BLaER1 (cell line): ENCODE data around the gene EXOC3.

Source experiments
- H3K27ac ChIP-seq: shearing (Covaris generic); formaldehyde crosslinking; 2 replicates; pipeline ENCODE4 v1.8.1; 2022
- H3K27me3 ChIP-seq: shearing (Covaris generic); formaldehyde crosslinking; 2 replicates; pipeline ENCODE4 v1.8.1; 2022
- H3K36me3 ChIP-seq: shearing (Covaris generic); formaldehyde crosslinking; 2 replicates; pipeline ENCODE4 v1.8.1; 2022
- H3K4me1 ChIP-seq: shearing (Covaris generic); formaldehyde crosslinking; 2 replicates; pipeline ENCODE4 v1.8.1; 2022
- H3K4me2 ChIP-seq: shearing (Covaris generic); formaldehyde crosslinking; 2 replicates; pipeline ENCODE4 v1.8.1; 2022
- H3K4me3 ChIP-seq: shearing (Covaris generic); formaldehyde crosslinking; 2 replicates; pipeline ENCODE4 v1.8.1; 2022
- H3K9ac ChIP-seq: shearing (Covaris generic); formaldehyde crosslinking; 2 replicates; pipeline ENCODE4 v1.8.1; 2022
- H3K9me3 ChIP-seq: shearing (Covaris generic); formaldehyde crosslinking; 2 replicates; pipeline ENCODE4 v1.8.1; 2022
- H4K20me1 ChIP-seq: shearing (Covaris generic); formaldehyde crosslinking; 2 replicates; pipeline ENCODE4 v1.8.1; 2022
- Cebpa-rat ChIP-seq: shearing (Covaris generic); IDR thresholded peaks from 2 replicates; pipeline ENCODE4 v1.8.1; 2022

The EXOC3 gene

GRCh38 chr5:424301-425110, 18.5 kb upstream of the EXOC3 start:
- Histone ChIP-seq H4K20me1 (no peaks in the 10 kb centered on the region), H3K9ac (no peak overlapping the region), H3K4me3 (no peak overlapping the region), H3K9me3 (peaks cover 8% of the 10 kb centered on the region; the same call in 1 of the 2 replicates), H3K36me3 (peaks cover 4% of the 10 kb centered on the region; the same call in 1 of the 2 replicates), H3K27ac (peak overlapping the region; percentile 60), H3K4me2 (peak overlapping the region; percentile 66), H3K4me1 (peaks cover 52% of the 10 kb centered on the region), H3K27me3 (no peaks in the 10 kb centered on the region)
- TF ChIP-seq Cebpa-rat = no peak

GRCh38 chr5:425714-426113, 17.3 kb upstream of the EXOC3 start:
- Histone ChIP-seq H3K4me1 (peaks cover 61% of the 10 kb centered on the region), H3K9me3 (peaks cover 8% of the 10 kb centered on the region; the same call in 1 of the 2 replicates), H3K4me2 (peak overlapping the region; percentile 33; the same call in 1 of the 2 replicates), H3K4me3 (no peak overlapping the region), H3K36me3 (peaks cover 4% of the 10 kb centered on the region; the same call in 1 of the 2 replicates), H3K27me3 (no peaks in the 10 kb centered on the region), H3K9ac (no peak overlapping the region), H4K20me1 (no peaks in the 10 kb centered on the region), H3K27ac (no peak overlapping the region)
- TF ChIP-seq Cebpa-rat = no peak

GRCh38 chr5:426392-426976, 16.5 kb upstream of the EXOC3 start:
- Histone ChIP-seq H4K20me1 (no peaks in the 10 kb centered on the region), H3K27me3 (0 out of 2 replicates have a peak, but pooled peaks cover 3% of the 10 kb centered on the region), H3K27ac (no peak overlapping the region), H3K9ac (no peak overlapping the region), H3K36me3 (no peaks in the 10 kb centered on the region; the same call in 1 of the 2 replicates), H3K9me3 (peaks cover 1% of the 10 kb centered on the region; the same call in 1 of the 2 replicates), H3K4me1 (peaks cover 67% of the 10 kb centered on the region), H3K4me3 (no peak overlapping the region), H3K4me2 (no peak overlapping the region)
- no peak for TF ChIP-seq Cebpa-rat

GRCh38 chr5:427415-428087, 15.4 kb upstream of the EXOC3 start:
- Histone ChIP-seq H3K27me3 (0 out of 2 replicates have a peak, but pooled peaks cover 3% of the 10 kb centered on the region), H3K4me2 (no peak overlapping the region), H4K20me1 (no peaks in the 10 kb centered on the region)

GRCh38 chr5:428219-428618, 14.8 kb upstream of the EXOC3 start:
- Histone ChIP-seq H3K27ac (no peak overlapping the region), H3K36me3 (no peaks in the 10 kb centered on the region), H3K4me1 (peaks cover 67% of the 10 kb centered on the region), H3K27me3 (0 out of 2 replicates have a peak, but pooled peaks cover 3% of the 10 kb centered on the region), H4K20me1 (no peaks in the 10 kb centered on the region), H3K9ac (no peak overlapping the region), H3K4me3 (no peak overlapping the region), H3K9me3 (no peaks in the 10 kb centered on the region), H3K4me2 (no peak overlapping the region)
- TF ChIP-seq Cebpa-rat = no peak

More at GRCh38 chr5:427415-428087, 15.4 kb upstream of the EXOC3 start:
- Histone ChIP-seq H3K9me3 (no peaks in the 10 kb centered on the region), H3K27ac (no peak overlapping the region), H3K36me3 (no peaks in the 10 kb centered on the region), H3K4me3 (no peak overlapping the region), H3K9ac (no peak overlapping the region), H3K4me1 (peaks cover 67% of the 10 kb centered on the region)
- no peak for TF ChIP-seq Cebpa-rat

GRCh38 chr5:428754-429452, 14.1 kb upstream of the EXOC3 start:
- no peak overlapping the region for H3K27ac ChIP-seq
- no peaks in the 10 kb centered on the region for H3K9me3 ChIP-seq
- H3K4me3 ChIP-seq = no peak overlapping the region
- no peak overlapping the region for H3K4me2 ChIP-seq
- no peak for TF ChIP-seq Cebpa-rat
- H3K4me1 ChIP-seq = peaks cover 66% of the 10 kb centered on the region
- 0 out of 2 replicates have a peak, but pooled peaks cover 3% of the 10 kb centered on the region for H3K27me3 ChIP-seq
- no peaks in the 10 kb centered on the region for H4K20me1 ChIP-seq
- no peaks in the 10 kb centered on the region for H3K36me3 ChIP-seq
- H3K9ac ChIP-seq = no peak overlapping the region

GRCh38 chr5:429453-430188, 13.4 kb upstream of the EXOC3 start:
- H3K9me3 ChIP-seq = no peaks in the 10 kb centered on the region
- H3K27ac ChIP-seq = no peak overlapping the region
- TF ChIP-seq Cebpa-rat = no peak
- peak overlapping the region; percentile 41; the same call in 1 of the 2 replicates for H3K4me2 ChIP-seq
- peaks cover 59% of the 10 kb centered on the region for H3K4me1 ChIP-seq
- no peak overlapping the region for H3K4me3 ChIP-seq
- no peaks in the 10 kb centered on the region for H3K36me3 ChIP-seq
- no peaks in the 10 kb centered on the region for H4K20me1 ChIP-seq
- no peak overlapping the region for H3K9ac ChIP-seq
- 0 out of 2 replicates have a peak, but pooled peaks cover 3% of the 10 kb centered on the region for H3K27me3 ChIP-seq

GRCh38 chr5:430214-430925, 12.6 kb upstream of the EXOC3 start:
- no peak overlapping the region for H3K27ac ChIP-seq
- no peaks in the 10 kb centered on the region for H4K20me1 ChIP-seq
- H3K9ac ChIP-seq = no peak overlapping the region
- peaks cover 51% of the 10 kb centered on the region for H3K4me1 ChIP-seq
- no peaks in the 10 kb centered on the region for H3K36me3 ChIP-seq
- TF ChIP-seq Cebpa-rat = no peak
- no peaks in the 10 kb centered on the region for H3K9me3 ChIP-seq
- peak overlapping the region; percentile 41 for H3K4me2 ChIP-seq
- H3K27me3 ChIP-seq = 0 out of 2 replicates have a peak, but pooled peaks cover 3% of the 10 kb centered on the region
- no peak overlapping the region for H3K4me3 ChIP-seq
